CD4-positive, alpha-beta memory T cell (primary cell): ENCODE data around the gene CHMP1A. TPM values are rescaled to one million over a fixed set of nuclear protein-coding genes. Genes with fewer than 3 reads are reported as not detected.
"Not testable (repeated sequence)": the region's sequence is repeated elsewhere in the genome, so short reads cannot be mapped to it uniquely, and the experiment has no call there.

Experiments
- CTCF ChIA-PET: fragments of 350-600 bp; sonication (Branson Sonifier 250); formaldehyde crosslinking; loops from one replicate; lab custom pipeline; 2021; ENCODE audit warnings: inconsistent platforms; ENCODE audit not compliant: partially characterized antibody; lab: Charles Lee
- POLR2A ChIA-PET: fragments of 350-600 bp; sonication (Branson Sonifier 250); formaldehyde crosslinking; loops from one replicate; lab custom pipeline; 2021; ENCODE audit not compliant: partially characterized antibody; lab: Charles Lee
- DNase-seq, 5 donors: peaks; one replicate each; pipeline versions ENCODE4 v3.0.0 to v3.0.0-alpha.2; 2020 to 2022; ENCODE audit warnings: mixed read lengths in 1 of 5
- H3K27ac ChIP-seq: one replicate; pipeline ENCODE4 v1.7.0; 2013; ENCODE audit warnings: low read depth, low read length
- H3K27me3 ChIP-seq: 2 replicates; pipeline ENCODE4 v1.7.0; 2013; ENCODE audit warnings: mild to moderate bottlenecking, low read length, moderate library complexity; ENCODE audit not compliant: insufficient read depth
- H3K36me3 ChIP-seq: 2 replicates; pipeline ENCODE4 v1.7.0; 2013; ENCODE audit warnings: mild to moderate bottlenecking, low read length, moderate library complexity; ENCODE audit not compliant: insufficient read depth
- H3K4me1 ChIP-seq: 2 replicates; pipeline ENCODE4 v1.7.0; 2013; ENCODE audit warnings: mild to moderate bottlenecking, low read length, moderate library complexity; ENCODE audit not compliant: insufficient read depth
- H3K4me3 ChIP-seq, 2 donors: one replicate each; pipeline ENCODE4 v1.7.0; 2013; ENCODE audit warnings: low read length in 2 of 2, mild to moderate bottlenecking in 1 of 2
- H3K9me3 ChIP-seq, 2 donors: one replicate each; pipeline ENCODE4 v1.7.0; 2013; ENCODE audit warnings: low read length in 2 of 2, control low read depth in 1 of 2; ENCODE audit not compliant: control insufficient read depth in 1 of 2
- H3K27ac Mint-ChIP-seq, 7 donors: one replicate each; pipeline ENCODE4 v1.8.0; 2020 to 2021; ENCODE audit warnings: mixed read lengths in 7 of 7, mild to moderate bottlenecking in 6 of 7, inconsistent platforms in 3 of 7, moderate library complexity in 3 of 7
- H3K27me3 Mint-ChIP-seq, 2 donors: one replicate each; pipeline ENCODE4 v1.8.0; 2020 to 2021; ENCODE audit warnings: mixed read lengths in 2 of 2
- H3K36me3 Mint-ChIP-seq, 2 donors: one replicate each; pipeline ENCODE4 v1.8.0; 2020 to 2021; ENCODE audit warnings: mixed read lengths in 2 of 2, inconsistent platforms in 1 of 2, mild to moderate bottlenecking in 1 of 2
- H3K4me1 Mint-ChIP-seq, 4 donors: one replicate each; pipeline ENCODE4 v1.8.0; 2020 to 2021; ENCODE audit warnings: mixed read lengths in 4 of 4, mild to moderate bottlenecking in 1 of 4
- H3K4me3 Mint-ChIP-seq, 8 donors: one replicate each; pipeline ENCODE4 v1.8.0; 2020 to 2021; ENCODE audit warnings: mixed read lengths in 8 of 8, mild to moderate bottlenecking in 7 of 8, moderate library complexity in 6 of 8, inconsistent platforms in 3 of 8
- H3K9me3 Mint-ChIP-seq, 8 donors: one replicate each; pipeline ENCODE4 v1.8.0; 2020 to 2021; ENCODE audit warnings: mixed read lengths in 8 of 8, mild to moderate bottlenecking in 5 of 8, inconsistent platforms in 3 of 8, moderate library complexity in 1 of 8
- intact Hi-C: fragments of 100-400 bp; cut with micrococcal nuclease; formaldehyde crosslinking; loops from one replicate; pipeline ENCODE4 v1.15.1; 2023
- polyA plus RNA-seq, 2 donors: library from polyadenylated mRNA; unstranded; fragments of 300-500 nt; fragmentation: Illumina TruSeq; gene quantifications; one replicate each; pipeline ENCODE4 v1.2.3, GENCODE V29; 2021
- total RNA-seq, 2 experiments: library from RNA; stranded (reverse); gene quantifications; one replicate each; pipeline ENCODE4 v1.2.3, GENCODE V29; 2021

Gene CHMP1A
- total and polyA plus RNA-seq, 4 experiments from 2014 or later: 66.5 to 88.9 (median 80.6) TPM

DNA sequence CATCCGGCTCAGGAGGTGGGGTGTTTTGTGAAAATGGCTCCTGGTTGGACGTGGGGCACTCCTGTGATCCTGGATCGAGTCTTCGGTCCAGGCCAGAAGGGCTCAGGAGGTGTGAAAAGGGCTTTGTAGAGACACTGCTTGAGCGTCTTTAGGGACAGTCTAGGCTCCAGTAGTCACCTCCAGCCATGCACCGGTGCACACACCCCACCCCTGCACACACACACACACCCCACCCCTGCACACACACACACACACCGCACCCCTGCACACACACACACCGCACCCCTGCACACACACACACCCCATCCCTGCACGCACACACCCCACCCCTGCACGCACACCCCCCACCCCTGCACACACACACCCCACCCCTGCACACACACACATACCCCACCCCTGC is 19.1 kb downstream of the CHMP1A start:
- no peak overlapping the region for H3K27ac ChIP-seq
- intact Hi-C loops: no loop called here

DNA sequence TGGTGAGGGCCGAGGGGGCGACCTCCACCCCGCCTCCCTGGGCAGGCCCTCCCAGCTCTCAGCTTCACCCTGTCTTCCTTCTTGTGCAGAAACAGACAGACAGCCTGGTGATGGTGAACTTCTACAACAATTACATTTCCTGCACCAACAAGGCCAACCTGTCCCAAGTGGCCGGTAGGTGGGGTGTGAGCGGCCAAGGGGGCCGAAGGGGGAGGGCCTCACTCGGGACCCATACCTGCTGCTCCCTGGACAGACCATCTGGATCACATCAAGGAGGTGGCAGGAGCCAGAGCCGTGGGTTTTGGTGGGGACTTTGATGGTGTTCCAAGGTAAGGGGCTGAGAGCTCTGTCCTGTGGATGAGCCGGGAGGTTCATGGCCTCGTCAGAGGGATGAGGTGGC is 20.1 kb downstream of the CHMP1A start:
- Mint-ChIP-seq H3K4me3 (no peak overlapping the region), H3K4me1 (peaks cover 5 to 8% (median 6%) of the 10 kb centered on the region in 4 donors), H3K27me3 (no peaks in the 10 kb centered on the region), H3K36me3 (no peaks in the 10 kb centered on the region), H3K9me3 (no peaks in the 10 kb centered on the region), H3K27ac (no peak overlapping the region)
- POLR2A ChIA-PET: no interaction called here
- DNase-seq: no peak
- no peaks in the 10 kb centered on the region for H3K27me3 ChIP-seq
- H3K36me3 ChIP-seq: no peaks in the 10 kb centered on the region
- CTCF ChIA-PET: no interaction called here
- H3K27ac ChIP-seq: no peak overlapping the region
- peaks cover 7% of the 10 kb centered on the region for H3K4me1 ChIP-seq
- no peak overlapping the region for H3K4me3 ChIP-seq
- no peaks in the 10 kb centered on the region for H3K9me3 ChIP-seq
- intact Hi-C loops: no loop called here

More for the DNA sequence above, 19.1 kb downstream of the CHMP1A start:
- DNase-seq: no peak
- Histone ChIP-seq H3K27me3 (no peaks in the 10 kb centered on the region), H3K9me3 (no peaks in the 10 kb centered on the region), H3K36me3 (no peaks in the 10 kb centered on the region), H3K4me1 (peaks cover 7% of the 10 kb centered on the region), H3K4me3 (no peak overlapping the region)
- Mint-ChIP-seq H3K4me3 (no peak overlapping the region), H3K9me3 (no peaks in the 10 kb centered on the region), H3K36me3 (no peaks in the 10 kb centered on the region), H3K27ac (no peak overlapping the region), H3K27me3 (no peaks in the 10 kb centered on the region), H3K4me1 (peaks cover 5 to 10% (median 7%) of the 10 kb centered on the region in 4 donors)
- ChIA-PET POLR2A (no interaction called here), CTCF (no interaction called here)

DNA sequence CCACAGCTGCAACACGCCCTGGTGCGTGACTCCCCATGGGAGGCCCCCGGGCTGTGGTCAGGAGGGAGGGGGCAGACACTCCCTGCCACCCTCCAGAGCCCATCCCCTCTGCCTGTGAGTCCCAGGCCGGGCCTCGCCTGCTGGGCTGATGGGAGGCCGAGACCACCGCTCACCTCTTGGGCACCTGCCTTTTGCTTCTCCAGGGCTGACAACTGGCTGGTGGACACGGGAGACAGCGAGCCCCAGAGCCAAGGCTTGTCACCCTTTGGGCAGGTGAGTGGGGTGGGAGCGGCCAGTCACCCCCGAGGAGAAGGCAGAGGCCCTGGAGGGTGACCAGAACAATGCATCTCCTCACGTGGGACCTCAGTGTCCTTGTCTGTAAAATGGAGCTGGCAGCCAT is 20.8 kb downstream of the CHMP1A start:
- Mint-ChIP-seq H3K4me1 (peaks cover 5 to 8% (median 6%) of the 10 kb centered on the region in 4 donors), H3K4me3 (no peak overlapping the region), H3K27ac (no peak overlapping the region), H3K9me3 (no peaks in the 10 kb centered on the region), H3K27me3 (no peaks in the 10 kb centered on the region), H3K36me3 (no peaks in the 10 kb centered on the region)
- ChIA-PET CTCF (no interaction called here), POLR2A (no interaction called here)
- Histone ChIP-seq H3K4me3 (no peak overlapping the region), H3K4me1 (peaks cover 7% of the 10 kb centered on the region), H3K27ac (no peak overlapping the region), H3K9me3 (no peaks in the 10 kb centered on the region), H3K27me3 (no peaks in the 10 kb centered on the region), H3K36me3 (no peaks in the 10 kb centered on the region)
- DNase-seq: no peak
- intact Hi-C loops: no loop called here

DNA sequence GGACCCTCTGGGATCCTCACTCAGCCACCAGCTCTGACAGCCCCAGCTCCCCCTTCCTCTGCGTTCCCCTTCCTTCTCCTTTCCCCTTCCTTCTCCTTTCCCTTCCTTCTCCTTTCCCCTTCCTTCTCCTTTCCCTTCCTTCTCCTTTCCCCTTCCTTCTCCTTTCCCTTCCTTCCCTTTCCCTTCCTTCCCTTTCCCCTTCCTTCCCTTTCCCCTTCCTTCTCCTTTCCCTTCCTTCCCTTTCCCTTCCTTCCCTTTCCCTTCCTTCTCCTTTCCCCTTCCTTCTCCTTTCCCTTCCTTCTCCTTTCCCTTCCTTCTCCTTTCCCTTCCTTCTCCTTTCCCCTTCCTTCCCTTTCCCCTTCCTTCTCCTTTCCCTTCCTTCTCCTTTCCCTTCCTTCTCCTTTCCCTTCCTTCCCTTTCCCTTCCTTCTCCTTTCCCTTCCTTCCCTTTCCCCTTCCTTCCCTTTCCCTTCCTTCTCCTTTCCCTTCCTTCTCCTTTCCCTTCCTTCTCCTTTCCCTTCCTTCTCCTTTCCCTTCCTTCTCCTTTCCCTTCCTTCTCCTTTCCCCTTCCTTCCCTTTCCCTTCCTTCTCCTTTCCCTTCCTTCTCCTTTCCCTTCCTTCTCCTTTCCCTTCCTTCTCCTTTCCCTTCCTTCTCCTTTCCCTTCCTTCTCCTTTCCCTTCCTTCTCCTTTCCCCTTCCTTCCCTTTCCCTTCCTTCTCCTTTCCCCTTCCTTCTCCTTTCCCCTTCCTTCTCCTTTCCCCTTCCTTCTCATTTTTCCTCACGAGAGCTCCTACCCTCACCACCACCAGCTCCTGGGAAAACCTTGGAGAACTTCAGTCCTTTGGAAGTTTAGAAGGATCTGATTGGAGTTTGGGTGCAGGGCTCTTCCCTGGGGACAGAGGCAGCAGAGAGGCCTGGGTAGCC is 22.8 kb downstream of the CHMP1A start:
- H3K4me3 ChIP-seq, H3K36me3 Mint-ChIP-seq, H3K4me1 Mint-ChIP-seq, H3K27ac Mint-ChIP-seq, CTCF ChIA-PET, POLR2A ChIA-PET, H3K9me3 Mint-ChIP-seq, H3K27ac ChIP-seq, H3K9me3 ChIP-seq, H3K36me3 ChIP-seq, DNase-seq, H3K27me3 ChIP-seq, intact Hi-C loops, H3K4me3 Mint-ChIP-seq, H3K4me1 ChIP-seq, H3K27me3 Mint-ChIP-seq: not testable (repeated sequence)

DNA sequence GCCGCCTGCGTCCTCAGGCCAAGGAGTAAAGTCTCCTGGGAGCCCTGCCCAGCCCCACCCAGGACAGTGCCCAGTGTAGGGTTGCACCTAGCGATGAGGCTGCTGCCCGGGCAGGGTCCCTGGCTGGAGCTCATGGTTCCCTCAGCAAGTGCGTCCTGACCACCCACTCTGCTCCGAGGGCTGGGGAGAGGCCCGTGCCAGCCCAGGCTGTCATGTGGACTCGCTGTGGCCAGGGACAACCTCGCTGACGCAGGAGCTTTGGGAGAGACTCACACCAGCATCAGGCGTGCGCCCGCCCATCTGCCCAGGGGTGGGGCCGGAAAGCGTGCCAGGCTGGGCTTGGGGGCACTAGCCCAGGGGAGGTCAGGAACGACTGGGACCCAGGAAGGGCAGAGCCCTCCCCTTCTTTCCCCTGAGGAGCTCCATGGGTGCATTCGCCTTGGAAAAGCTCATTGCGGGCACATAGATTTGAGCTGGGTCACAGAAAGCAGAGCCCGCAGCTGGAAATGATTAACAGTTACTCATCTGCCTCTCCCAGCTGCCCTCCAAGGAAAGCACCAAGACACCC is 24.4 kb downstream of the CHMP1A start:
- no peak overlapping the region for H3K27ac ChIP-seq
- Mint-ChIP-seq H3K9me3 (no peaks in the 10 kb centered on the region), H3K4me1 (no peaks in the 10 kb centered on the region), H3K4me3 (no peak overlapping the region), H3K27ac (no peak overlapping the region), H3K27me3 (no peaks in the 10 kb centered on the region), H3K36me3 (no peaks in the 10 kb centered on the region)
- no peaks in the 10 kb centered on the region for H3K27me3 ChIP-seq
- ChIA-PET POLR2A (interaction anchor here (0.5 to 0.6 kb wide), 2 partner anchors 24 to 130 kb away, joined by 3 read pairs; no protein-coding TSS in a partner anchor), CTCF (no interaction called here)
- no peak overlapping the region for H3K4me3 ChIP-seq
- intact Hi-C loops: no loop called here
- no peaks in the 10 kb centered on the region for H3K9me3 ChIP-seq
- no peaks in the 10 kb centered on the region for H3K36me3 ChIP-seq
- H3K4me1 ChIP-seq: no peaks in the 10 kb centered on the region
- no peak for DNase-seq

DNA sequence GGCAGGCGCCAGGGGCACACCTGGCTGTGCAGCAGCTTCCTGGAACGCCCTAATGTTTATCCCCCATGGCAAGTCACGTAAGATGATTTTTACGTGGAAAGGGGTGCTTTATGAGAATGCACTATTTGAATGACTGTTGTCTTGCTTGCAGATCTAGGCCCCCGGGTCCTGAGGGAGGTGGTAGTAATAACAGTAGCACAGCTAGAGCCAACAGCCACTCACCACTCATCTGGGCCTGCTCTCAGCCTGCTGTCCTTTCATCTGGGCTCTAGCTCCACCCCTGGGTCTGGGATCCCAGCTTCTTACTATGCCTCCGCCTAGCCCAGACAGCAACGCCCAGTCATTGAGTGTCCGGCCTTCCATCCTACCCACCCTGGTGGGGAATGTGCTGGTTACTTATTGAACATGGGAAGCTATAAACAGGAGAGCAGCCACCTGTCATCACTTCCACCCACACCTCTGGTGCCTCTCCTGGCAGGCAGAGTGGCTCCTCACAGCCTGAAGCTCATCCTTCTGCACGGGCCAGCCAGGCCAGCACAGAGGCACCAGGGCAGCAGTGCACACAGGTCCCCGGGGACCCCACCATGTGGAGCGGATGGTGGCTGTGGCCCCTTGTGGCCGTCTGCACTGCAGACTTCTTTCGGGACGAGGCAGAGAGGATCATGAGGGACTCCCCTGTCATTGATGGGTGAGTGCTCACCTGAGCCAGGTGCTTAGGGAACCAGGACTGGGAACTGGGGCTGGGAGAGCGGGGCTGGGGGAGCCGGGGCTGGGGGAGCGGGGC is 27.5 kb downstream of the CHMP1A start:
- Mint-ChIP-seq H3K4me3 (no peak overlapping the region), H3K4me1 (no peaks in the 10 kb centered on the region), H3K27me3 (peaks cover 0 to 2% of the 10 kb centered on the region in 2 donors), H3K27ac (no peak overlapping the region), H3K9me3 (no peaks in the 10 kb centered on the region), H3K36me3 (no peaks in the 10 kb centered on the region)
- ChIA-PET CTCF (no interaction called here), POLR2A (interaction anchor here (0.6 kb wide), 1 partner anchor 245 kb away, joined by 3 read pairs; no protein-coding TSS in a partner anchor)
- H3K36me3 ChIP-seq: no peaks in the 10 kb centered on the region
- intact Hi-C loops: no loop called here
- H3K4me3 ChIP-seq: no peak overlapping the region
- no peaks in the 10 kb centered on the region for H3K4me1 ChIP-seq
- no peak overlapping the region for H3K27ac ChIP-seq
- H3K27me3 ChIP-seq: no peaks in the 10 kb centered on the region
- H3K9me3 ChIP-seq: no peaks in the 10 kb centered on the region
- DNase-seq: no peak
